H1 (cell line): ENCODE data around the gene MAPK1. TPM values are rescaled to one million over a fixed set of nuclear protein-coding genes. Genes with fewer than 3 reads are reported as not detected.

ENCODE experiments used
- CTCF ChIA-PET: fragments of 300-600 bp; sonication (Branson Sonifier 250); formaldehyde crosslinking; loops from one replicate; lab custom pipeline; 2021; ENCODE audit not compliant: partially characterized antibody; lab: Charles Lee
- POLR2A ChIA-PET: fragments of 300-600 bp; sonication (Branson Sonifier 250); formaldehyde crosslinking; loops from one replicate; lab custom pipeline; 2021; ENCODE audit warnings: inconsistent platforms; ENCODE audit not compliant: partially characterized antibody; lab: Charles Lee
- DNase-seq, 2 experiments: peaks; one replicate each; pipeline versions ENCODE4 v3.0.0 to v3.0.0-alpha.2; 2010 to 2022; ENCODE audit warnings: low spot score in 2 of 2, low read depth in 1 of 2, mixed read lengths in 1 of 2
- FAIRE-seq: peaks from 2 replicates; lab custom pipeline; 2011; peaks lifted over from hg19 to GRCh38; lab: Jason Lieb, UNC
- H2AFZ ChIP-seq: 2 replicates; pipeline ENCODE4 v1.8.1; 2012; ENCODE audit warnings: low read length, inconsistent platforms
- H2AK5ac ChIP-seq: 2 replicates; pipeline ENCODE4 v1.6.1; 2013; ENCODE audit warnings: low read depth, low read length
- H2BK120ac ChIP-seq: replicated peaks from 2 replicates; pipeline ENCODE3; 2013; ENCODE audit warnings: low read depth, low read length, inconsistent platforms
- H2BK12ac ChIP-seq: 2 replicates; pipeline ENCODE4 v1.6.1; 2013; ENCODE audit warnings: low read depth, low read length
- H2BK15ac ChIP-seq: 2 replicates; pipeline ENCODE4 v1.6.1; 2013; ENCODE audit warnings: low read length
- H2BK20ac ChIP-seq: 2 replicates; pipeline ENCODE4 v1.6.1; 2013; ENCODE audit warnings: low read length
- H2BK5ac ChIP-seq: 2 replicates; pipeline ENCODE4 v1.6.1; 2013; ENCODE audit warnings: low read depth, low read length
- H3K14ac ChIP-seq: 2 replicates; pipeline ENCODE4 v1.6.1; 2013; ENCODE audit warnings: inconsistent platforms; ENCODE audit not compliant: insufficient read length
- H3K18ac ChIP-seq: 2 replicates; pipeline ENCODE4 v1.6.1; 2013; ENCODE audit warnings: low read length; ENCODE audit errors: extremely low read depth
- H3K23ac ChIP-seq: 2 replicates; pipeline ENCODE4 v1.6.1; 2013; ENCODE audit warnings: inconsistent platforms; ENCODE audit not compliant: insufficient read length
- H3K23me2 ChIP-seq: 2 replicates; pipeline ENCODE4 v1.6.1; 2013; ENCODE audit warnings: low read depth, low read length
- H3K27ac ChIP-seq: 2 replicates; pipeline ENCODE4 v1.6.1; 2011; ENCODE audit warnings: low read depth, low read length, inconsistent platforms
- H3K27me3 ChIP-seq, 4 experiments: replicated peaks in 1 of 4; 1 replicate in 1 of 4; 2 replicates in 3 of 4; pipeline versions ENCODE4 v1.6.1 to v1.8.1; 2011 to 2013; ENCODE audit warnings: low read length in 3 of 4, mild to moderate bottlenecking in 3 of 4, inconsistent platforms in 2 of 4, mixed read lengths in 2 of 4, moderate library complexity in 1 of 4; ENCODE audit not compliant: control insufficient read depth in 3 of 4, insufficient read depth in 3 of 4; ENCODE audit errors: extremely low read depth in 1 of 4
- H3K36me3 ChIP-seq, 4 experiments: 2 replicates each; pipeline versions ENCODE4 v1.6.1 to v1.8.1; 2011 to 2013; ENCODE audit warnings: mild to moderate bottlenecking in 4 of 4, low read length in 3 of 4, moderate library complexity in 2 of 4, control low read depth in 1 of 4, inconsistent platforms in 1 of 4; ENCODE audit not compliant: insufficient read depth in 4 of 4, control insufficient read depth in 2 of 4
- H3K4ac ChIP-seq: replicated peaks from 2 replicates; pipeline ENCODE3; 2013; ENCODE audit warnings: low read length, low read depth, mixed read lengths, inconsistent platforms; ENCODE audit not compliant: insufficient read length
- H3K4me1 ChIP-seq, 4 experiments: replicated peaks in 1 of 4; 1 replicate in 1 of 4; 2 replicates in 3 of 4; pipeline versions ENCODE4 v1.6.1 to v1.8.1; 2011 to 2013; ENCODE audit warnings: low read length in 3 of 4, inconsistent platforms in 2 of 4, mixed read lengths in 1 of 4; ENCODE audit not compliant: insufficient read depth in 4 of 4, control insufficient read depth in 3 of 4
- H3K4me2 ChIP-seq, 2 experiments: 2 replicates each; pipeline versions ENCODE4 v1.6.1 to v1.8.1; 2011 to 2013; ENCODE audit warnings: low read depth in 2 of 2, low read length in 2 of 2, control low read depth in 1 of 2, inconsistent platforms in 1 of 2, mild to moderate bottlenecking in 1 of 2; ENCODE audit not compliant: insufficient read depth in 1 of 2
- H3K4me3 ChIP-seq, 4 experiments: fragments of 200-600, 300-600 bp in 1 of 4; sonication (generic), shearing (Covaris generic), sonication (Bioruptor Twin) in 1 of 4; 2 replicates each; pipeline versions ENCODE4 v1.5.1 to v1.8.1; 2011 to 2016; ENCODE audit warnings: low read length in 4 of 4, low read depth in 3 of 4, control low read depth in 2 of 4, inconsistent platforms in 2 of 4, mild to moderate bottlenecking in 2 of 4, mixed read lengths in 1 of 4, moderate library complexity in 1 of 4; ENCODE audit not compliant: insufficient read depth in 2 of 4; ENCODE audit errors: extremely low read depth in 1 of 4
- H3K56ac ChIP-seq: replicated peaks from 2 replicates; pipeline ENCODE3; 2013; ENCODE audit warnings: low read depth, mild to moderate bottlenecking, mixed read lengths, low read length, inconsistent platforms; ENCODE audit not compliant: insufficient read length
- H3K79me1 ChIP-seq: 2 replicates; pipeline ENCODE4 v1.6.1; 2013; ENCODE audit warnings: low read depth, low read length, control low read depth
- H3K79me2 ChIP-seq, 2 experiments: 2 replicates each; pipeline versions ENCODE4 v1.6.1 to v1.8.1; 2012 to 2013; ENCODE audit warnings: low read length in 2 of 2, mild to moderate bottlenecking in 2 of 2, inconsistent platforms in 1 of 2; ENCODE audit not compliant: insufficient read depth in 2 of 2, control insufficient read depth in 1 of 2
- H3K9ac ChIP-seq, 4 experiments: replicated peaks in 1 of 4; 1 replicate in 1 of 4; 2 replicates in 3 of 4; pipeline versions ENCODE4 v1.6.1 to v1.8.1; 2011 to 2013; ENCODE audit warnings: low read depth in 3 of 4, low read length in 3 of 4, control low read depth in 2 of 4, mild to moderate bottlenecking in 2 of 4, moderate library complexity in 2 of 4, inconsistent platforms in 1 of 4; ENCODE audit errors: extremely low read depth in 1 of 4
- H3K9me3 ChIP-seq, 2 experiments: 2 replicates each; pipeline versions ENCODE4 v1.6.1 to v1.8.1; 2012 to 2013; ENCODE audit warnings: mild to moderate bottlenecking in 2 of 2, moderate library complexity in 2 of 2, control low read depth in 1 of 2, inconsistent platforms in 1 of 2, low read depth in 1 of 2, low read length in 1 of 2, mixed read lengths in 1 of 2; ENCODE audit not compliant: insufficient read depth in 2 of 2
- H4K20me1 ChIP-seq, 2 experiments: replicated peaks in 1 of 2; 2 replicates each; pipeline versions ENCODE3 to v1.8.1; 2011 to 2013; ENCODE audit warnings: inconsistent platforms in 2 of 2, low read length in 2 of 2, mild to moderate bottlenecking in 1 of 2; ENCODE audit not compliant: insufficient read depth in 2 of 2, control insufficient read depth in 1 of 2
- H4K5ac ChIP-seq: 2 replicates; pipeline ENCODE4 v1.6.1; 2013; ENCODE audit warnings: low read length, low read depth, mixed read lengths, inconsistent platforms; ENCODE audit not compliant: insufficient read length
- H4K8ac ChIP-seq: 2 replicates; pipeline ENCODE4 v1.8.0; 2013; ENCODE audit warnings: mild to moderate bottlenecking, moderate library complexity, low read length, inconsistent platforms; ENCODE audit not compliant: insufficient read depth; ENCODE audit errors: extremely low read depth
- H4K91ac ChIP-seq: replicated peaks from 2 replicates; pipeline ENCODE3; 2013; ENCODE audit warnings: low read length, mixed read lengths, inconsistent platforms; ENCODE audit not compliant: insufficient read length
- CHD1 ChIP-seq: IDR thresholded peaks from 2 replicates; pipeline ENCODE4 v1.6.1; 2012; ENCODE audit warnings: low read depth, low read length, improper control_type of control experiment
- CTBP2 ChIP-seq: IDR thresholded peaks from 2 replicates; pipeline ENCODE4 v1.7.0; 2011; ENCODE audit warnings: borderline replicate concordance, mild to moderate bottlenecking, moderate library complexity, mixed read lengths, low read length; ENCODE audit not compliant: insufficient read depth, insufficient read length
- JUN ChIP-seq: IDR thresholded peaks from 2 replicates; pipeline ENCODE4 v1.6.1; 2011; ENCODE audit warnings: low read depth, mild to moderate bottlenecking, improper control_type of control experiment, low read length
- SIN3A ChIP-seq, 2 experiments: IDR thresholded peaks in 1 of 2; conservative IDR thresholded peaks in 1 of 2; 2 replicates each; pipeline ENCODE4 v1.6.1; 2011 to 2012; ENCODE audit warnings: low read length in 2 of 2, improper control_type of control experiment in 1 of 2, low read depth in 1 of 2, mild to moderate bottlenecking in 1 of 2
- SUZ12 ChIP-seq: fragments of 200-600 bp; sonication (generic); IDR thresholded peaks from 2 replicates; pipeline ENCODE4 v1.6.1; 2012; ENCODE audit warnings: mild to moderate bottlenecking, inconsistent platforms, low read length, moderate library complexity, mixed read lengths
- TAF7 ChIP-seq: optimal IDR thresholded peaks from 2 replicates; pipeline ENCODE3; 2011; ENCODE audit warnings: low read depth, mild to moderate bottlenecking, inconsistent platforms, low read length, moderate library complexity, borderline replicate concordance
- TBP ChIP-seq: IDR thresholded peaks from 2 replicates; pipeline ENCODE4 v1.6.1; 2011; ENCODE audit warnings: low read depth, low read length, improper control_type of control experiment
- WGBS, 2 experiments: shearing (Covaris generic) in 1 of 2; methylation state at CpG; one replicate each; pipeline versions ENCODE4 v1.1.6 to v1.1.7; 2013 to 2015; ENCODE audit warnings: low lambda C conversion rate in 2 of 2, mixed read lengths in 2 of 2, inconsistent platforms in 1 of 2, low coverage in 1 of 2, missing lambda C conversion rate in 1 of 2; ENCODE audit not compliant: insufficient replicate concordance in 2 of 2, insufficient coverage in 1 of 2, insufficient read length in 1 of 2; ENCODE audit errors: extremely low coverage in 1 of 2, missing lambda C conversion rate in 1 of 2; 5-methylcytosine and 5-hydroxymethylcytosine counted together
- polyA plus RNA-seq, 7 experiments: library from polyadenylated mRNA; depleted of rRNA in 3 of 7; stranded (reverse) in 5 of 7; unstranded in 2 of 7; fragments of >200 nt in 5 of 7; fragments of 200-250 nt in 2 of 7; gene quantifications; 1 replicate in 5 of 7; 2 replicates in 1 of 7; 4 replicates in 1 of 7; pipeline versions ENCODE4 v1.2.1 to v1.2.3, GENCODE V29; 2011 to 2013; ENCODE audit warnings: missing spikeins in 2 of 7, mixed read lengths in 2 of 7
- total RNA-seq: library from RNA; stranded (reverse); fragmentation: NEBNext Ultra II Directional; extraction: Animal tissue kit (Norgen Biotek cat#: 25700); gene quantifications from 2 replicates; pipeline ENCODE4 v1.2.1, GENCODE V29; 2021

Gene MAPK1
- total and polyA plus RNA-seq, 2 of the 8 experiments (the other 6 are each of a cell fraction or from before 2014, with no cell fraction given): 28.1 to 101 TPM

DNA sequence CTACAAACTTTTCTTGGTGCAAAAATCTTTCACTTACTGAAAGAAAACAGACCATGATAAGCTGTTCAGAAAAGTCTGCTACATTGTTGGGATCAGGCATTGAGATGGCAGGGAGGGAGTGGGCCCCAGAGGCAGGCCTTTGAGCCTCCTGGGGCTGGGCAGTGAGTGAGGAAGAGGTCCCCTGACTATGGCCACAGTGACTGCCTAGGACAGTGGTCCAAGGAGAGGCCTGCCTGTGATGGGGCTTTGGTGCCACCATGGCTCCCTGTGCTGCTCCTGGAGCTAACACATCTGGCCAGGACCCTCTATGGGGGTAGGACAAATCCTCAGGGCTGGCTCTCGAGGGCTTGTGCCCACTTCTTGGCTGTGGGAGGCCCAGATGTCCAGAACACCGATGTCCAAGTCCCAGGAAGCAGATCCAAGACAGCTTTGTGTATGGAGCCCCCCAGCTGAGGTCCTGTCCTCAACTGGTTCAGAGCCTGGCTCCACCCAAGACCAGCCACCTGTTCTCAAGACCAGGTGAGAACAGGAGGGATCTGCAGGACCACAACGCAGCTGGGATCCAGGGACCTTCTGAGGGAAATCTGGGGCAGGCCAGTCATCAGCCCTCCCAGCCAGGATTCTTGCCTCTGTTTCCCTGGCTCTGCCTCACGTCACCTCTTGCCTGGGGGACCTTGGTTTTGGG, 48.3 kb upstream of the MAPK1 start:
- H3K23ac ChIP-seq: no peak overlapping the region
- no peak overlapping the region for H3K4me3 ChIP-seq
- TF ChIP-seq SUZ12 (no peak), CHD1 (no peak), SIN3A (conservative IDR thresholded peaks at IDR 0.05 in 1 of 2, IDR thresholded peaks at IDR 0.05 in 1 of 2; ENCODE audit: low read depth in 1 of 2, low read length in 2 of 2) (no peak), JUN (no peak), CTBP2 (no peak), TBP (no peak), TAF7 (no peak)
- H3K27ac ChIP-seq: no peak overlapping the region
- H2BK12ac ChIP-seq: no peak overlapping the region
- H3K18ac ChIP-seq: no peak overlapping the region
- H4K8ac ChIP-seq: no peak overlapping the region; the same call in 1 of the 2 replicates
- FAIRE-seq (no peak), DNase-seq (no peak)
- no peak overlapping the region for H2BK20ac ChIP-seq
- WGBS, 2 experiments: 100% methylated on average over 3 of the region's 4 CpGs; no CpG with 5 or more reads in 1 of the 2 experiments
- H4K20me1 ChIP-seq: no peaks in the 10 kb centered on the region
- CTCF ChIA-PET: interaction anchor here (0.9 to 3.0 kb wide), 6 partner anchors 13 to 141 kb away, joined by 4 to 16 read pairs (median 7); no protein-coding TSS in a partner anchor
- no peak overlapping the region for H2AK5ac ChIP-seq
- H3K79me1 ChIP-seq: no peaks in the 10 kb centered on the region
- H2BK15ac ChIP-seq: no peak overlapping the region
- no peak overlapping the region for H2AFZ ChIP-seq
- H3K14ac ChIP-seq: no peak overlapping the region
- H3K9me3 ChIP-seq: no peaks in the 10 kb centered on the region
- H4K91ac ChIP-seq: no peak overlapping the region
- H3K9ac ChIP-seq: no peak overlapping the region
- no peak overlapping the region for H3K4me2 ChIP-seq
- no peak overlapping the region for H3K56ac ChIP-seq
- no peaks in the 10 kb centered on the region; a peak in 1 of 7 replicates for H3K27me3 ChIP-seq
- no peaks in the 10 kb centered on the region for H3K36me3 ChIP-seq
- H3K23me2 ChIP-seq: no peaks in the 10 kb centered on the region
- POLR2A ChIA-PET: interaction anchor here (1.6 kb wide), 1 partner anchor 13 kb away, joined by 9 read pairs; no protein-coding TSS in a partner anchor
- no peak overlapping the region for H2BK120ac ChIP-seq
- H3K4me1 ChIP-seq: peaks cover 6 to 27% (median 20%) of the 10 kb centered on the region in 4 experiments
- no peak overlapping the region for H2BK5ac ChIP-seq
- H3K79me2 ChIP-seq: no peaks in the 10 kb centered on the region
- H4K5ac ChIP-seq: no peak overlapping the region
- no peak overlapping the region for H3K4ac ChIP-seq
